K562 (cell line): ENCODE data around the gene ATP1A2. TPM values are rescaled to one million over a fixed set of nuclear protein-coding genes. Genes with fewer than 3 reads are reported as not detected.

Experiments used
- ATAC-seq: fragments of 200-7000 bp; cut with Tn5 transposase; 3 replicates; pipeline ENCODE4 v1.9.1; 2020; ENCODE audit warnings: moderate library complexity
- BruUV-seq: library from RNA; stranded (reverse); fragments of 400-500 nt; replicated peaks from 2 replicates; lab custom pipeline; 2021; lab: Mats Ljungman, UMichigan
- CTCF ChIA-PET: fragments of 300-600 bp; formaldehyde crosslinking; extraction: SDS; loops from one replicate; lab custom pipeline; 2021; ENCODE audit warnings: low intra/inter-chr PET ratio; lab: Yijun Ruan, JAX
- POLR2A ChIA-PET: fragments of 300-600, 350-650 bp; sonication (Branson Sonifier 250); formaldehyde crosslinking; extraction: SDS; loops from one replicate; lab custom pipeline; 2021; ENCODE audit warnings: antibody characterized with exemption, inconsistent platforms; lab: Yijun Ruan, JAX
- DNase-seq, 4 experiments: peaks; one replicate each; pipeline versions ENCODE4 v3.0.0 to v3.0.0-alpha.2; 2011 to 2018; ENCODE audit warnings: low spot score in 3 of 4, mixed read lengths in 3 of 4; ENCODE audit errors: extremely low read depth in 1 of 4
- FAIRE-seq: peaks from 2 replicates; lab custom pipeline; 2011; peaks lifted over from hg19 to GRCh38; lab: Jason Lieb, UNC
- H2AFZ ChIP-seq: 2 replicates; pipeline ENCODE4 v1.6.0; 2011; ENCODE audit warnings: low read depth, low read length, control low read depth, inconsistent platforms
- H3K27ac ChIP-seq: fragments of 200-600 bp; 3 replicates; pipeline ENCODE4 v1.8.0; 2011; ENCODE audit warnings: low read depth, mild to moderate bottlenecking, control low read depth, inconsistent platforms, low read length, moderate library complexity, mixed read lengths; ENCODE audit errors: extremely low read depth
- H3K27me3 ChIP-seq, 2 experiments: fragments of 300-600 bp in 1 of 2; 2 replicates in 1 of 2; 3 replicates in 1 of 2; pipeline versions ENCODE4 v1.6.0 to v1.8.0; 2011; ENCODE audit warnings: inconsistent platforms in 2 of 2, low read length in 2 of 2, mild to moderate bottlenecking in 1 of 2, mixed read lengths in 1 of 2, moderate library complexity in 1 of 2; ENCODE audit not compliant: control insufficient read depth in 2 of 2, insufficient read depth in 2 of 2
- H3K36me3 ChIP-seq: fragments of 300-600 bp; 3 replicates; pipeline ENCODE4 v1.8.0; 2011; ENCODE audit warnings: mild to moderate bottlenecking, low read length, inconsistent platforms; ENCODE audit not compliant: control insufficient read depth, insufficient read depth
- H3K4me1 ChIP-seq, 2 experiments: fragments of 200-600 bp in 1 of 2; replicated peaks in 1 of 2; 2 replicates in 1 of 2; 3 replicates in 1 of 2; pipeline versions ENCODE4 v1.5.1 to v1.8.0; 2011; ENCODE audit warnings: inconsistent platforms in 2 of 2, low read length in 2 of 2, mild to moderate bottlenecking in 1 of 2, mixed read lengths in 1 of 2, moderate library complexity in 1 of 2; ENCODE audit not compliant: control insufficient read depth in 2 of 2, insufficient read depth in 2 of 2
- H3K4me2 ChIP-seq: 2 replicates; pipeline ENCODE4 v1.6.1; 2011; ENCODE audit warnings: low read length, control low read depth, inconsistent platforms, mixed read lengths; ENCODE audit not compliant: insufficient read depth
- H3K4me3 ChIP-seq: fragments of 200-600 bp; sonication (generic), shearing (Covaris generic); 2 replicates; pipeline ENCODE4 v1.5.1; 2016; ENCODE audit warnings: control low read depth, inconsistent platforms
- H3K79me2 ChIP-seq: fragments of 200-600 bp; 3 replicates; pipeline ENCODE4 v1.8.0; 2011; ENCODE audit warnings: low read length, inconsistent platforms; ENCODE audit not compliant: control insufficient read depth, insufficient read depth
- H3K9ac ChIP-seq, 2 experiments: 2 replicates each; pipeline versions ENCODE4 v1.6.0 to v1.6.1; 2011; ENCODE audit warnings: low read depth in 2 of 2, low read length in 2 of 2, control low read depth in 1 of 2, inconsistent platforms in 1 of 2, mild to moderate bottlenecking in 1 of 2, mixed read lengths in 1 of 2; ENCODE audit not compliant: insufficient read depth in 1 of 2
- H3K9me1 ChIP-seq: one replicate; pipeline ENCODE4 v1.6.0; 2011; ENCODE audit warnings: inconsistent platforms, mild to moderate bottlenecking, low read length, moderate library complexity; ENCODE audit not compliant: control insufficient read depth, insufficient read depth
- H3K9me3 ChIP-seq: replicated peaks from 2 replicates; pipeline ENCODE4 v1.5.1; 2011; ENCODE audit warnings: low read depth, low read length, inconsistent platforms; ENCODE audit not compliant: control insufficient read depth, insufficient read depth
- H4K20me1 ChIP-seq: replicated peaks from 2 replicates; pipeline ENCODE4 v1.6.1; 2011; ENCODE audit warnings: low read length, inconsistent platforms, mixed read lengths; ENCODE audit not compliant: control insufficient read depth, insufficient read depth
- CHD4 ChIP-seq: fragments of 200-600 bp; sonication (generic); IDR thresholded peaks from 3 replicates; pipeline ENCODE4 v1.6.1; 2012; ENCODE audit warnings: low read depth, mild to moderate bottlenecking, mixed read lengths, low read length, inconsistent platforms; ENCODE audit not compliant: insufficient read depth, insufficient replicate concordance, poor library complexity, severe bottlenecking
- CREBBP ChIP-seq: IDR thresholded peaks from one replicate; pipeline ENCODE4 v1.6.1; 2012; ENCODE audit warnings: low read depth, mild to moderate bottlenecking, control low read depth, inconsistent platforms, low read length
- HIVEP1 ChIP-seq: fragments of 250-450 bp; sonication (Bioruptor Pico); IDR thresholded peaks from 2 replicates; pipeline ENCODE4 v1.4.0; 2020; ENCODE audit warnings: mild to moderate bottlenecking
- RUNX1 ChIP-seq: sonication (generic); IDR thresholded peaks from 2 replicates; pipeline ENCODE4 v1.6.1; 2016; ENCODE audit warnings: antibody characterized with exemption, low read depth
- SLC30A9 ChIP-seq: fragments of 250-450 bp; sonication (Bioruptor Pico); IDR thresholded peaks from 2 replicates; pipeline ENCODE4 v1.8.0; 2022; ENCODE audit warnings: mild to moderate bottlenecking, moderate library complexity
- SOX6 ChIP-seq: fragments of 450-650 bp; IDR thresholded peaks from 2 replicates; pipeline ENCODE4 v1.6.1; 2014; ENCODE audit warnings: mild to moderate bottlenecking
- ZNF253 ChIP-seq: fragments of 250-450 bp; sonication (Bioruptor Pico); conservative IDR thresholded peaks from 2 replicates; pipeline ENCODE4 v1.6.1; 2021; ENCODE audit warnings: mild to moderate bottlenecking
- ZNF584 ChIP-seq: fragments of 200-800 bp; sonication (Bioruptor generic); IDR thresholded peaks from 2 replicates; pipeline ENCODE4 v1.6.1; 2016; ENCODE audit warnings: low read depth, mild to moderate bottlenecking, missing genetic modification characterization, missing compliant biosample characterization
- WGBS: fragments of 100-300 bp; shearing (Covaris generic); methylation state at CpG from one replicate; pipeline ENCODE4 v1.1.6; 2016; ENCODE audit warnings: low coverage, mixed read lengths; ENCODE audit not compliant: insufficient coverage; ENCODE audit errors: missing lambda C conversion rate; 5-methylcytosine and 5-hydroxymethylcytosine counted together
- in situ Hi-C: fragments of 300-500 bp; cut with MboI; formaldehyde crosslinking; loops from 4 replicates; pipeline ENCODE4 v1.15.0; 2018; ENCODE audit warnings: inconsistent platforms, mixed read lengths
- intact Hi-C: fragments of 100-400 bp; cut with micrococcal nuclease; formaldehyde crosslinking; loops from 2 replicates; pipeline ENCODE4 v1.14.2; 2022
- polyA plus RNA-seq, 8 experiments: library from polyadenylated mRNA; depleted of rRNA in 4 of 8; stranded (reverse) in 5 of 8; unstranded in 3 of 8; fragments of >200 nt; fragmentation: Nextera tagmentation in 2 of 8; fragmentation: Illumina TruSeq in 1 of 8; extraction: Ambion mirVana in 2 of 8; extraction: Trizol in 1 of 8; gene quantifications; 2 replicates each; pipeline versions ENCODE4 v1.2.1 to v1.2.3, GENCODE V29; 2011 to 2014; ENCODE audit warnings: inconsistent platforms in 1 of 8, missing spikeins in 1 of 8
- total RNA-seq, 7 experiments: library from RNA; depleted of rRNA in 6 of 7; stranded (reverse); fragments of >200 nt in 6 of 7; fragmentation: Illumina TruSeq in 2 of 7; extraction: Trizol in 2 of 7; gene quantifications; 2 replicates each; pipeline versions ENCODE4 v1.2.1 to v1.2.3, GENCODE V29; 2011 to 2021; ENCODE audit warnings: low replicate concordance in 1 of 7
- TF ChIP-seq, protein P1 (sequence below): fragments of 250-450 bp; sonication (Bioruptor Pico); IDR thresholded peaks from 2 replicates; pipeline ENCODE4 v1.5.0; 2020; ENCODE audit warnings: mild to moderate bottlenecking

Gene ATP1A2
- total and polyA plus RNA-seq, 9 of the 15 experiments (the other 6 are each of a cell fraction or from before 2014, with no cell fraction given), result 0.04 to 0.11 (median 0.09) TPM; not detected in 6

DNA sequence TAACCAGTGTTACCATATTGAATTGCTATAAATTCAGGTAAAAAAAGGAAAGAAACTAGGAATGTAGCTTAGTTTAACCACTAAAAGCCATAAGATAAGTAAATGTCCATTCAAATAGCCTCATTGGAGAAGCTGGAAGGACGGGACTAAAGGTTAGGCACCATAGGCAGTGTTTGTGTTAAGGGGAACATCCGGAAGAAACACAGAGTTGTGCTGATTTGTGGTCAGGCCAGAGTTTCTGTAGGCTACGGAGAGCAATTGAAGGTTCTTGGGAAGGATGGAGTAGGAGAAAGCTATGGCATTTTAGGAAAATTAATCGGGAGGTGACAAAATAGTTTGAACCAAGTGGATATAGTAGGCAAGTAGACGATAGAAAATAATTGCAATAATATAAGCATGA lies 44.3 kb upstream of the ATP1A2 start:
- no peak overlapping the region for H3K27ac ChIP-seq
- no peak overlapping the region for H3K4me3 ChIP-seq
- H3K4me2 ChIP-seq, result no peak overlapping the region
- intact Hi-C loops (no loop called here), in situ Hi-C loops (no loop called here)
- no peaks in the 10 kb centered on the region for H3K79me2 ChIP-seq
- ChIA-PET POLR2A (interaction anchor here (1.3 to 1.5 kb wide), 2 partner anchors 8 to 10 kb away, joined by 5 to 7 read pairs; partner anchors contain the start of gene KCNJ9), CTCF (no interaction called here)
- no peak for FAIRE-seq
- peaks cover 14 to 33% of the 10 kb centered on the region in 2 experiments; a peak in 3 of 5 replicates for H3K27me3 ChIP-seq
- TF ChIP-seq SLC30A9 (no peak), HIVEP1 (no peak), ZNF584 (no peak), RUNX1 (no peak), CHD4 (no peak), SOX6 (no peak), ZNF253 (CRISPR knock-in tag) (no peak), CREBBP (no peak)
- TF ChIP-seq, protein P1, sequence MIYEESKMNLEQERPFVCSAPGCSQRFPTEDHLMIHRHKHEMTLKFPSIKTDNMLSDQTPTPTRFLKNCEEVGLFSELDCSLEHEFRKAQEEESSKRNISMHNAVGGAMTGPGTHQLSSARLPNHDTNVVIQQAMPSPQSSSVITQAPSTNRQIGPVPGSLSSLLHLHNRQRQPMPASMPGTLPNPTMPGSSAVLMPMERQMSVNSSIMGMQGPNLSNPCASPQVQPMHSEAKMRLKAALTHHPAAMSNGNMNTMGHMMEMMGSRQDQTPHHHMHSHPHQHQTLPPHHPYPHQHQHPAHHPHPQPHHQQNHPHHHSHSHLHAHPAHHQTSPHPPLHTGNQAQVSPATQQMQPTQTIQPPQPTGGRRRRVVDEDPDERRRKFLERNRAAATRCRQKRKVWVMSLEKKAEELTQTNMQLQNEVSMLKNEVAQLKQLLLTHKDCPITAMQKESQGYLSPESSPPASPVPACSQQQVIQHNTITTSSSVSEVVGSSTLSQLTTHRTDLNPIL (CRISPR knock-in tag), result no peak
- no peaks in the 10 kb centered on the region for H4K20me1 ChIP-seq
- ATAC-seq, result no peak
- H3K9ac ChIP-seq, result no peak overlapping the region
- peaks cover 0 to 13% of the 10 kb centered on the region in 2 experiments; a peak in 3 of 5 replicates for H3K4me1 ChIP-seq
- H3K36me3 ChIP-seq, result no peaks in the 10 kb centered on the region
- no peaks in the 10 kb centered on the region for H3K9me3 ChIP-seq
- H2AFZ ChIP-seq, result no peak overlapping the region
- BruUV-seq, result no TSS peak
- 5% methylated on average over 5 of the region's 5 CpGs for WGBS
- no peak for DNase-seq
- H3K9me1 ChIP-seq, result no peaks in the 10 kb centered on the region
